Activated T-cell treated with anti-CD3 and anti-CD28 coated beads for 24 hours (primary cell): ENCODE data around the gene BLNK.
"Not testable (repeated sequence)": the region's sequence is repeated elsewhere in the genome, so short reads cannot be mapped to it uniquely, and the experiment has no call there.

Experiments used
- DNase-seq: peaks from one replicate; pipeline ENCODE4 v3.0.0-alpha.2; 2020; ENCODE audit warnings: low read depth

Gene BLNK

GRCh38 chr10:96271016-96271815, at the start of gene BLNK:
BLNK (minus strand) TSS chr10:96271569; CDS start chr10:96271398, 171 bp downstream.
- DNase-seq, result no peak

- DNase-seq, result no peak
These were observed 48.5 kb upstream of the BLNK start for GRCh38 chr10:96319754-96320474.

- no peak for DNase-seq
These were observed 45.9 kb upstream of the BLNK start for GRCh38 chr10:96317067-96317833.

GRCh38 chr10:96313344-96313743, 42.0 kb upstream of the BLNK start:
- DNase-seq, result no peak

- DNase-seq, result no peak
These were observed 39.9 kb upstream of the BLNK start for GRCh38 chr10:96311180-96311715.

- DNase-seq, result no peak
These were observed 38.9 kb upstream of the BLNK start for GRCh38 chr10:96310321-96310669.

GRCh38 chr10:96309628-96310320, 38.4 kb upstream of the BLNK start:
- DNase-seq, result no peak

- not testable (repeated sequence) for DNase-seq
These were observed 37.5 kb upstream of the BLNK start for GRCh38 chr10:96308854-96309253.

GRCh38 chr10:96306516-96306915, 35.1 kb upstream of the BLNK start:
- DNase-seq, result no peak

- DNase-seq, result no peak
These were observed 33.6 kb upstream of the BLNK start for GRCh38 chr10:96305019-96305418.

- DNase-seq, result no peak
These were observed 32.9 kb upstream of the BLNK start, which contains the start of gene DNTT for GRCh38 chr10:96304230-96304629. DNTT (plus strand) TSS chr10:96304434; CDS start chr10:96304498, 64 bp downstream.

GRCh38 chr10:96301616-96302015, 30.2 kb upstream of the BLNK start:
- DNase-seq, result no peak

- no peak for DNase-seq
These were observed 28.0 kb upstream of the BLNK start for GRCh38 chr10:96299383-96299782.

- no peak for DNase-seq
These were observed 27.0 kb upstream of the BLNK start for GRCh38 chr10:96298362-96298761.

GRCh38 chr10:96297486-96297885, 26.1 kb upstream of the BLNK start:
- no peak for DNase-seq

- DNase-seq, result no peak
These were observed 24.1 kb upstream of the BLNK start for GRCh38 chr10:96295475-96295874.

- no peak for DNase-seq
These were observed 21.9 kb upstream of the BLNK start for GRCh38 chr10:96292971-96293920.

- DNase-seq, result no peak
These were observed 19.2 kb upstream of the BLNK start for GRCh38 chr10:96290368-96291133.

GRCh38 chr10:96289218-96289910, 18.0 kb upstream of the BLNK start:
- no peak for DNase-seq
